IPS-18a (cell line): ENCODE results near the gene CHD1L.
A peak's percentile ranks its signal among the peaks of the same experiment; 100 is the strongest.
"Not testable (repeated sequence)": the region's sequence is repeated elsewhere in the genome, so short reads cannot be mapped to it uniquely, and the experiment has no call there.

Experiments used
- H3K27ac ChIP-seq: one replicate; pipeline ENCODE4 v1.5.1; 2013; ENCODE audit warnings: low read length
- H3K27me3 ChIP-seq: one replicate; pipeline ENCODE4 v1.6.1; 2013; ENCODE audit warnings: mild to moderate bottlenecking, low read length; ENCODE audit not compliant: control insufficient read depth, insufficient read depth
- H3K36me3 ChIP-seq: one replicate; pipeline ENCODE4 v1.6.1; 2013; ENCODE audit warnings: low read depth, low read length; ENCODE audit not compliant: control insufficient read depth
- H3K4me1 ChIP-seq: one replicate; pipeline ENCODE4 v1.6.1; 2013; ENCODE audit warnings: low read depth, low read length; ENCODE audit not compliant: control insufficient read depth
- H3K4me3 ChIP-seq: one replicate; pipeline ENCODE4 v1.5.1; 2013; ENCODE audit warnings: low read length
- H3K9ac ChIP-seq: one replicate; pipeline ENCODE4 v1.6.1; 2013; ENCODE audit warnings: mild to moderate bottlenecking, low read length, moderate library complexity
- H3K9me3 ChIP-seq: one replicate; pipeline ENCODE4 v1.6.1; 2013; ENCODE audit warnings: low read depth, low read length; ENCODE audit not compliant: control insufficient read depth

Gene CHD1L

GRCh38 chr1:147213271-147213670, 29.2 kb upstream of the CHD1L start:
- Histone ChIP-seq H3K27me3 (no peaks in the 10 kb centered on the region), H3K9me3 (no peaks in the 10 kb centered on the region), H3K4me1 (no peaks in the 10 kb centered on the region), H3K9ac (no peak overlapping the region), H3K36me3 (no peaks in the 10 kb centered on the region), H3K27ac (no peak overlapping the region), H3K4me3 (no peak overlapping the region)

GRCh38 chr1:147214325-147214724, 28.2 kb upstream of the CHD1L start:
- H3K4me1 ChIP-seq = no peaks in the 10 kb centered on the region
- H3K9ac ChIP-seq = no peak overlapping the region
- H3K4me3 ChIP-seq = no peak overlapping the region
- H3K27me3 ChIP-seq = no peaks in the 10 kb centered on the region
- no peaks in the 10 kb centered on the region for H3K9me3 ChIP-seq
- H3K36me3 ChIP-seq = no peaks in the 10 kb centered on the region
- H3K27ac ChIP-seq = no peak overlapping the region

- no peaks in the 10 kb centered on the region for H3K9me3 ChIP-seq
- H3K4me1 ChIP-seq = no peaks in the 10 kb centered on the region
- H3K4me3 ChIP-seq = no peak overlapping the region
- H3K36me3 ChIP-seq = no peaks in the 10 kb centered on the region
- H3K27me3 ChIP-seq = no peaks in the 10 kb centered on the region
- H3K27ac ChIP-seq = no peak overlapping the region
- H3K9ac ChIP-seq = no peak overlapping the region
Measured at GRCh38 chr1:147214842-147215539, 27.5 kb upstream of the CHD1L start.

GRCh38 chr1:147215540-147215916, 27.0 kb upstream of the CHD1L start:
- no peaks in the 10 kb centered on the region for H3K9me3 ChIP-seq
- H3K27me3 ChIP-seq = no peaks in the 10 kb centered on the region
- H3K4me1 ChIP-seq = no peaks in the 10 kb centered on the region
- H3K9ac ChIP-seq = no peak overlapping the region
- H3K27ac ChIP-seq = no peak overlapping the region
- no peak overlapping the region for H3K4me3 ChIP-seq
- H3K36me3 ChIP-seq = no peaks in the 10 kb centered on the region

- Histone ChIP-seq H3K4me1 (no peaks in the 10 kb centered on the region), H3K36me3 (no peaks in the 10 kb centered on the region), H3K27ac (no peak overlapping the region), H3K4me3 (no peak overlapping the region), H3K27me3 (no peaks in the 10 kb centered on the region), H3K9me3 (no peaks in the 10 kb centered on the region), H3K9ac (no peak overlapping the region)
Measured at GRCh38 chr1:147216124-147216523, 26.4 kb upstream of the CHD1L start.

- no peak overlapping the region for H3K27ac ChIP-seq
- H3K9ac ChIP-seq = no peak overlapping the region
- H3K9me3 ChIP-seq = no peaks in the 10 kb centered on the region
- H3K4me1 ChIP-seq = no peaks in the 10 kb centered on the region
- H3K36me3 ChIP-seq = no peaks in the 10 kb centered on the region
- no peaks in the 10 kb centered on the region for H3K27me3 ChIP-seq
- H3K4me3 ChIP-seq = no peak overlapping the region
Measured at GRCh38 chr1:147217141-147217540, 25.3 kb upstream of the CHD1L start.

GRCh38 chr1:147218606-147219005, 23.9 kb upstream of the CHD1L start:
- Histone ChIP-seq H3K27me3 (peaks cover 3% of the 10 kb centered on the region), H3K9me3 (no peaks in the 10 kb centered on the region), H3K9ac (no peak overlapping the region), H3K36me3 (no peaks in the 10 kb centered on the region), H3K4me3 (no peak overlapping the region), H3K4me1 (no peaks in the 10 kb centered on the region), H3K27ac (no peak overlapping the region)

GRCh38 chr1:147223740-147224615, 18.5 kb upstream of the CHD1L start:
- H3K9ac ChIP-seq = no peak overlapping the region
- no peaks in the 10 kb centered on the region for H3K9me3 ChIP-seq
- H3K36me3 ChIP-seq = no peaks in the 10 kb centered on the region
- H3K27me3 ChIP-seq = peaks cover 32% of the 10 kb centered on the region
- H3K4me1 ChIP-seq = no peaks in the 10 kb centered on the region
- no peak overlapping the region for H3K4me3 ChIP-seq
- no peak overlapping the region for H3K27ac ChIP-seq

GRCh38 chr1:147225193-147225730, 17.2 kb upstream of the CHD1L start, which contains the start of gene FMO5:
FMO5 (minus strand) TSS chr1:147225339; CDS start chr1:147225029, 310 bp downstream.
- no peaks in the 10 kb centered on the region for H3K4me1 ChIP-seq
- H3K27me3 ChIP-seq = peaks cover 32% of the 10 kb centered on the region
- H3K9me3 ChIP-seq = no peaks in the 10 kb centered on the region
- no peaks in the 10 kb centered on the region for H3K36me3 ChIP-seq
- H3K9ac ChIP-seq = no peak within 1 kb of the TSS
- no peak within 1 kb of the TSS for H3K27ac ChIP-seq
- H3K4me3 ChIP-seq = peak within 1 kb of the TSS; percentile 78

GRCh38 chr1:147231032-147231431, 11.5 kb upstream of the CHD1L start:
- H3K36me3 ChIP-seq, H3K4me3 ChIP-seq, H3K9me3 ChIP-seq, H3K27ac ChIP-seq, H3K9ac ChIP-seq, H3K27me3 ChIP-seq, H3K4me1 ChIP-seq: not testable (repeated sequence)

- H3K9me3 ChIP-seq, H3K4me1 ChIP-seq, H3K4me3 ChIP-seq, H3K27me3 ChIP-seq, H3K9ac ChIP-seq, H3K27ac ChIP-seq, H3K36me3 ChIP-seq: not testable (repeated sequence)
Measured at GRCh38 chr1:147233903-147234302, 8.6 kb upstream of the CHD1L start.
